Endothelial cell (in vitro differentiated cells): ENCODE results near the gene CRTC2. TPM values are rescaled to one million over a fixed set of nuclear protein-coding genes. Genes with fewer than 3 reads are reported as not detected.

Experiments
- DNase-seq: peaks from one replicate; pipeline ENCODE4 v3.0.0; 2021; ENCODE audit warnings: low spot score
- H3K27ac Mint-ChIP-seq: one replicate; pipeline ENCODE4 v1.8.0; 2021; ENCODE audit warnings: mixed read lengths, inconsistent platforms; ENCODE audit not compliant: unreplicated experiment
- H3K27me3 Mint-ChIP-seq: one replicate; pipeline ENCODE4 v1.8.0; 2021; ENCODE audit warnings: mild to moderate bottlenecking, moderate library complexity, mixed read lengths, inconsistent platforms; ENCODE audit not compliant: unreplicated experiment
- H3K36me3 Mint-ChIP-seq: one replicate; pipeline ENCODE4 v1.8.0; 2021; ENCODE audit warnings: mild to moderate bottlenecking, low read depth, mixed read lengths, inconsistent platforms; ENCODE audit not compliant: unreplicated experiment
- H3K4me1 Mint-ChIP-seq: one replicate; pipeline ENCODE4 v1.8.0; 2021; ENCODE audit warnings: mild to moderate bottlenecking, mixed read lengths, inconsistent platforms; ENCODE audit not compliant: unreplicated experiment
- H3K4me3 Mint-ChIP-seq: one replicate; pipeline ENCODE4 v1.8.0; 2021; ENCODE audit warnings: mild to moderate bottlenecking, mixed read lengths, inconsistent platforms; ENCODE audit not compliant: unreplicated experiment
- H3K9me3 Mint-ChIP-seq: one replicate; pipeline ENCODE4 v1.8.0; 2021; ENCODE audit warnings: mixed read lengths, inconsistent platforms; ENCODE audit not compliant: unreplicated experiment
- total RNA-seq: library from RNA; stranded (reverse); fragmentation: NEBNext Ultra II Directional; extraction: Animal tissue kit (Norgen Biotek cat#: 25700); gene quantifications from one replicate; pipeline ENCODE4 v1.2.1, GENCODE V29; 2021; ENCODE audit not compliant: unreplicated experiment
- TF ChIP-seq, protein P1 (sequence below): fragments of 200-600 bp; sonication (generic); IDR thresholded peaks from one replicate; pipeline ENCODE4 v1.5.0; 2021; ENCODE audit warnings: antibody characterized with exemption; ENCODE audit not compliant: unreplicated experiment

The CRTC2 gene
- total RNA-seq, 1 donor from 2014 or later: 69.9 TPM

DNA sequence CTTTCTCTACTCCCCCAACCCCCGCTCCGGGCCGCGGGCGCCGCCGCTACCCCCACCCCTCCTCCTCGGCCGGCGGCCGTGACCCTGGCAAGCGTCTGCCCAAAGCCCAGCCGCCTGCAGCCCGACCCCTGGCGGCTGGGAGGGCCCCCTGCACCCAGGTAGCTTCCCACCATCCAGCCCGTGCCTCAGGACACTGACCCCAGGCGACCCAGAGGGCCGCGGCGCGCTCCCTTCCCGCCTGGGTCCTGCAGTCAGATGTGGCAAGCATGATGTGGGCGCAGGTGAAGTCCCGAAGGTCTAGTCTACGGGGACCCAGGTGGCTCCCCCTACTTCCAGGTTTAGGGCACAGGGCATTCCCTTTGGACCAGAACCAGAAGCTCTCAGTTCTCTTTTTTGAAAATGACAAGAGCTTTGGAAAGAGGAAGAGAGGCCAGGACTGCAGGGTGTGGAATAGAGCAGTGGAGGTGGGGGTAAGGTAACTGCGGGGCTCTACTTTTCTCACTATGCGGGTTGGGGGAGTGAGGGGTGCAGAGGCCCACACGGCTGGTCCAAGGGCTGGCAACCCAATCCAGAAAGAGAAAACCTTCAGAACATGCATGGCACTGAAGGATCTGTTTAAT lies 11.7 kb downstream of the CRTC2 start, which contains the start of gene DENND4B:
TSS of gene DENND4B (minus strand) at position 97 of the 620 bp plus-strand sequence. CDS start 2,344 bp downstream, outside the sequence.
- peaks cover 15% of the 10 kb centered on the region for H3K27me3 Mint-ChIP-seq
- H3K4me3 Mint-ChIP-seq: peak within 1 kb of the TSS; percentile 97
- no peaks in the 10 kb centered on the region for H3K9me3 Mint-ChIP-seq
- peaks cover 18% of the 10 kb centered on the region for H3K4me1 Mint-ChIP-seq
- peaks cover 21% of the 10 kb centered on the region for H3K36me3 Mint-ChIP-seq
- H3K27ac Mint-ChIP-seq: peak within 1 kb of the TSS; percentile 74
- peak; percentile 85 for DNase-seq
- TF ChIP-seq, protein P1, sequence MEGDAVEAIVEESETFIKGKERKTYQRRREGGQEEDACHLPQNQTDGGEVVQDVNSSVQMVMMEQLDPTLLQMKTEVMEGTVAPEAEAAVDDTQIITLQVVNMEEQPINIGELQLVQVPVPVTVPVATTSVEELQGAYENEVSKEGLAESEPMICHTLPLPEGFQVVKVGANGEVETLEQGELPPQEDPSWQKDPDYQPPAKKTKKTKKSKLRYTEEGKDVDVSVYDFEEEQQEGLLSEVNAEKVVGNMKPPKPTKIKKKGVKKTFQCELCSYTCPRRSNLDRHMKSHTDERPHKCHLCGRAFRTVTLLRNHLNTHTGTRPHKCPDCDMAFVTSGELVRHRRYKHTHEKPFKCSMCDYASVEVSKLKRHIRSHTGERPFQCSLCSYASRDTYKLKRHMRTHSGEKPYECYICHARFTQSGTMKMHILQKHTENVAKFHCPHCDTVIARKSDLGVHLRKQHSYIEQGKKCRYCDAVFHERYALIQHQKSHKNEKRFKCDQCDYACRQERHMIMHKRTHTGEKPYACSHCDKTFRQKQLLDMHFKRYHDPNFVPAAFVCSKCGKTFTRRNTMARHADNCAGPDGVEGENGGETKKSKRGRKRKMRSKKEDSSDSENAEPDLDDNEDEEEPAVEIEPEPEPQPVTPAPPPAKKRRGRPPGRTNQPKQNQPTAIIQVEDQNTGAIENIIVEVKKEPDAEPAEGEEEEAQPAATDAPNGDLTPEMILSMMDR: peak; percentile 89

DNA sequence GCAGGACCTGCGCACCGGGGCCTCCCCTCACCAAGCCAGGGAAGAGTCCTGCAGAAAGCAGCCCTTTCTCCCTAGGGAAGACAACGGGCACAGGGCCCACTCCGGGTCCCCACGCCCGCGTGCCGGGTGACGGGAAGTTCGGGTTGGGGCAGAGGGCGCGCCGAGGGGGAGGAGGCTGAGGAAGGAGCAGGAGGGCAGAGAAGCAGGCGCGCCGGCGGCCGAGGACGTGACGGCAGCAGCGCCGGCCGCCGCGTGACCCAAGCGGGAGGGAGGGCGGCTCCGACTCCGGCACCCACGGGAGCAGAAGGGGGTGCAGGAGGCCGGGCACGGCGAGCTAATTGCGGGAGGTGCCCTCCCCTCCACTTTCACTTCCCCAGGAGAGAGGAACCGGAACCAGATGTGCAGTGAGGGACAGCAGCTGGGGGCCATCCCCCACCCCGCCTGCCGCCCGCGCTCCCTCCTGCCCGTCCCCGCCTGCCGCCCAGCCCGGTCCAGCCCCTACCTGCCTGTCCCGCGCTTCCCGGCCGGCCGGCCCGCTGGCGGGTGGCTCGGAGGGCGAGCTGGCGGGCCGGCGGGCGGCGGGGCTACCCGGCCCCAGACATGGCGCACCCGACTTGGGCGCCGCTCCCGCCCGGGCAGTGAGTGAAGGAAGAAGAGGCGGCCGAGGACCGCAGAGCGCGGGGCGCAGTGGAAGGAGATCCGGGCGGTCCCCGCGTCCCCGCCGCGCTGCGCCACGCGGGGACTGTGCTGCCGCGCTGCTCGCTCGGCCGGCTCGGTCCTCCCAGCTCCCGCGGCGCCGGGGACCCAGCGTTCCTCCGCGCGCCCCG lies 12.4 kb downstream of the CRTC2 start:
- Mint-ChIP-seq H3K27ac (no peak overlapping the region), H3K27me3 (peaks cover 15% of the 10 kb centered on the region), H3K4me1 (peaks cover 18% of the 10 kb centered on the region), H3K9me3 (no peaks in the 10 kb centered on the region), H3K4me3 (peak overlapping the region; percentile 97), H3K36me3 (peaks cover 14% of the 10 kb centered on the region)
- TF ChIP-seq, protein P1: no peak
- peak; percentile 65 for DNase-seq

DNA sequence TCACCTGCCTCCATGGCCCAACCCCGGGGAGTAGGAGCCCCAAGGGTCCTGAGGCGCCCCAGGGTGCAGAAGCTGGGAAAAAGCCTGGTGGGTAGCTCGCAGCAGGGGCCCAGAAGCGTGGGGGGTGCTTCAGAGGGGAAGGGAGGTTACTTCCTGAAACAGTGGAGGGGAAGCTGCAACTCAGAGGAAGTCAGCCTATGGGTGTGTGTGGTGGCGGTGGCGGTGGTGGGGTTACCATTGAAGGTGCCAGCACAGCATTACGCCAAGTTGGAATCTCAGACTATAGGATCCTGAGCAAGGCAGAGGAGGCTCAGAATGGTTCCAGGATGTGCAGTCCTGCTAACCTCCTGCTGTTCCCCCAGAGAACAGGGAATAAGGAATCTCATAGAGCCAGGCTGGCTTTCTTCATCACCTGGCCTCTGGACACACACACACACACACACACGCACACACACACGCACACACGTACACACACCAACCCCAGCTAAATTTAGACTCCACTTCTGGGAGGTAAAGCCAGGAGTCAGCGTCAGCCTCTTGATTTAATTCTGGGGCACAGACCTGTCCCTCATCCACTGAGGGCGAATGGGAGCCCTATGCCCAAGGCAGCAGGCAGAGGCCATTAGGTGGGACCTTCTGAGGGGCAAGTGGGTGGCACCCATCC lies 13.1 kb downstream of the CRTC2 start:
- Mint-ChIP-seq H3K36me3 (peaks cover 11% of the 10 kb centered on the region), H3K27ac (peak overlapping the region; percentile 74), H3K4me3 (peak overlapping the region; percentile 97), H3K27me3 (peaks cover 16% of the 10 kb centered on the region), H3K4me1 (peaks cover 18% of the 10 kb centered on the region), H3K9me3 (no peaks in the 10 kb centered on the region)
- TF ChIP-seq, protein P1: no peak
- no peak for DNase-seq

DNA sequence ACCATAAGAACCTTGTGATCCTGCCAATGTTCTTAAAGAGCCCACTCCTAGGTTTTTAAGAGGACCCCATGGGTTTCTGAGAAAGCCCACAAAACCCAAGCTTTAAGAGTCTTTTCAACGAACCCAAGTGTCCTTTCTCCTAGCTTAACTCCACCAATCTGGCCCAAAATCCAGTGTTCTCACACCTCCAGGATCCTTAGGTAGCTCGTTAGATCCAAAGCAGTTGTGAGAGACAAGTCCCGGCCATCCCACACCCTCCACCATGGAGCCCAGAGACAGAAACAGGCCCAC lies 13.6 kb downstream of the CRTC2 start:
- DNase-seq: no peak
- Mint-ChIP-seq H3K4me3 (peak overlapping the region; percentile 97), H3K9me3 (no peaks in the 10 kb centered on the region), H3K4me1 (peaks cover 18% of the 10 kb centered on the region), H3K27ac (no peak overlapping the region), H3K36me3 (peaks cover 13% of the 10 kb centered on the region), H3K27me3 (peaks cover 17% of the 10 kb centered on the region)
- TF ChIP-seq, protein P1: no peak
